Measurements from ENCODE around the gene COX11.
A peak's percentile ranks its signal among the peaks of the same experiment; 100 is the strongest.

COX11 gene

GRCh38 chr17:54968262-54968987, at the start of gene COX11, which contains the start of gene STXBP4:
Gene COX11 (minus strand): TSS chr17:54968654. CDS start chr17:54968646, 8 bp downstream.
Gene STXBP4 (plus strand): TSS chr17:54968765. CDS start chr17:54986220, 17,455 bp downstream.
- DNase-seq, result peak; percentile 68

- DNase-seq, result no peak
Measured at GRCh38 chr17:55005520-55005919, 37.1 kb upstream of the COX11 start.

GRCh38 chr17:55004484-55004883, 36.0 kb upstream of the COX11 start:
- DNase-seq, result no peak

GRCh38 chr17:55002458-55002857, 34.0 kb upstream of the COX11 start:
- DNase-seq, result no peak

- no peak for DNase-seq
Measured at GRCh38 chr17:54996441-54996840, 28.0 kb upstream of the COX11 start.

GRCh38 chr17:54992797-54993639, 24.6 kb upstream of the COX11 start:
- DNase-seq, result no peak

GRCh38 chr17:54991567-54991966, 23.1 kb upstream of the COX11 start:
- no peak for DNase-seq

GRCh38 chr17:54990118-54990517, 21.7 kb upstream of the COX11 start:
- no peak for DNase-seq

GRCh38 chr17:54985476-54985875, 17.0 kb upstream of the COX11 start:
- DNase-seq, result no peak

- no peak for DNase-seq
Measured at GRCh38 chr17:54983260-54983659, 14.8 kb upstream of the COX11 start.

- no peak for DNase-seq
Measured at GRCh38 chr17:54982399-54982798, 13.9 kb upstream of the COX11 start.

- no peak for DNase-seq
Measured at GRCh38 chr17:54980375-54980774, 11.9 kb upstream of the COX11 start.

GRCh38 chr17:54979657-54980056, 11.2 kb upstream of the COX11 start:
- DNase-seq, result no peak

- no peak for DNase-seq
Measured at GRCh38 chr17:54977744-54978143, 9.3 kb upstream of the COX11 start.

GRCh38 chr17:54976316-54976715, 7.9 kb upstream of the COX11 start:
- no peak for DNase-seq

- DNase-seq, result no peak
Measured at GRCh38 chr17:54974759-54975158, 6.3 kb upstream of the COX11 start.

- no peak for DNase-seq
Measured at GRCh38 chr17:54972406-54973138, 4.1 kb upstream of the COX11 start.

- no peak for DNase-seq
Measured at GRCh38 chr17:54971901-54972300, 3.4 kb upstream of the COX11 start.

- DNase-seq, result no peak
Measured at GRCh38 chr17:54971147-54971546, 2.7 kb upstream of the COX11 start.

GRCh38 chr17:54969658-54970572, 1.5 kb upstream of the COX11 start:
- DNase-seq, result no peak

GRCh38 chr17:54968988-54969332, 506 bp upstream of the COX11 start:
- no peak for DNase-seq

- DNase-seq, result no peak
Measured at GRCh38 chr17:54967621-54968261, 713 bp downstream of the COX11 start.

Data from DMS79 (cell line).